ENCODE data around the gene STK32B.
"Not testable (repeated sequence)": the region's sequence is repeated elsewhere in the genome, so short reads cannot be mapped to it uniquely, and the experiment has no call there.

Gene STK32B

GRCh38 chr4:5045097-5045496, 6.2 kb upstream of the STK32B start:
- Histone ChIP-seq H3K4me2 (ENCODE audit: low read length) (no peak overlapping the region), H3K36me3 (ENCODE audit: insufficient read depth, low read length) (no peaks in the 10 kb centered on the region), H3K9ac (ENCODE audit: low read depth, low read length) (no peak overlapping the region), H3K4me1 (ENCODE audit: control insufficient read depth, insufficient read depth, low read length) (peaks cover 3% of the 10 kb centered on the region), H3K9me3 (replicated peaks; ENCODE audit: low read length) (no peaks in the 10 kb centered on the region), H3K4me3 (ENCODE audit: low read length) (no peak overlapping the region), H3K27me3 (ENCODE audit: control insufficient read depth, insufficient read depth, low read length) (peaks cover 3% of the 10 kb centered on the region)

GRCh38 chr4:5048721-5049120, 2.6 kb upstream of the STK32B start:
- peaks cover 3% of the 10 kb centered on the region for H3K27me3 ChIP-seq (ENCODE audit: control insufficient read depth, insufficient read depth, low read length)
- H3K4me3 ChIP-seq (ENCODE audit: low read length): no peak overlapping the region
- no peaks in the 10 kb centered on the region for H3K9me3 ChIP-seq (replicated peaks; ENCODE audit: low read length)
- H3K9ac ChIP-seq (ENCODE audit: low read depth, low read length): no peak overlapping the region
- no peak overlapping the region for H3K4me2 ChIP-seq (ENCODE audit: low read length)
- H3K36me3 ChIP-seq (ENCODE audit: insufficient read depth, low read length): no peaks in the 10 kb centered on the region
- H3K4me1 ChIP-seq (ENCODE audit: control insufficient read depth, insufficient read depth, low read length): peaks cover 14% of the 10 kb centered on the region

- Histone ChIP-seq H3K27me3 (ENCODE audit: control insufficient read depth, insufficient read depth, low read length) (no peaks in the 10 kb centered on the region), H3K4me3 (ENCODE audit: low read length) (peak overlapping the region; percentile 73), H3K9ac (ENCODE audit: low read depth, low read length) (peak overlapping the region; percentile 80), H3K4me2 (ENCODE audit: low read length) (peak overlapping the region; percentile 99), H3K36me3 (ENCODE audit: insufficient read depth, low read length) (no peaks in the 10 kb centered on the region), H3K4me1 (ENCODE audit: control insufficient read depth, insufficient read depth, low read length) (peaks cover 11% of the 10 kb centered on the region), H3K9me3 (replicated peaks; ENCODE audit: low read length) (no peaks in the 10 kb centered on the region)
Measured at GRCh38 chr4:5050520-5051277, 581 bp upstream of the STK32B start.

- peak overlapping the region; percentile 80 for H3K9ac ChIP-seq (ENCODE audit: low read depth, low read length)
- H3K9me3 ChIP-seq (replicated peaks; ENCODE audit: low read length): no peaks in the 10 kb centered on the region
- H3K4me3 ChIP-seq (ENCODE audit: low read length): peak overlapping the region; percentile 73
Measured at GRCh38 chr4:5052204-5052702, 973 bp downstream of the STK32B start.

GRCh38 chr4:5052726-5053425, 1.6 kb downstream of the STK32B start:
- Histone ChIP-seq H3K9me3 (replicated peaks; ENCODE audit: low read length) (no peaks in the 10 kb centered on the region), H3K4me3 (ENCODE audit: low read length) (no peak overlapping the region), H3K4me2 (ENCODE audit: low read length) (peak overlapping the region; percentile 99), H3K9ac (ENCODE audit: low read depth, low read length) (no peak overlapping the region), H3K36me3 (ENCODE audit: insufficient read depth, low read length) (no peaks in the 10 kb centered on the region), H3K4me1 (ENCODE audit: control insufficient read depth, insufficient read depth, low read length) (peaks cover 11% of the 10 kb centered on the region), H3K27me3 (ENCODE audit: control insufficient read depth, insufficient read depth, low read length) (no peaks in the 10 kb centered on the region)

More at GRCh38 chr4:5052204-5052702, 973 bp downstream of the STK32B start:
- H3K36me3 ChIP-seq (ENCODE audit: insufficient read depth, low read length): no peaks in the 10 kb centered on the region
- H3K4me2 ChIP-seq (ENCODE audit: low read length): peak overlapping the region; percentile 99
- H3K27me3 ChIP-seq (ENCODE audit: control insufficient read depth, insufficient read depth, low read length): no peaks in the 10 kb centered on the region
- peaks cover 11% of the 10 kb centered on the region for H3K4me1 ChIP-seq (ENCODE audit: control insufficient read depth, insufficient read depth, low read length)

GRCh38 chr4:5054532-5054931, 3.3 kb downstream of the STK32B start:
- no peak overlapping the region for H3K4me3 ChIP-seq (ENCODE audit: low read length)
- no peak overlapping the region for H3K4me2 ChIP-seq (ENCODE audit: low read length)
- H3K9me3 ChIP-seq (replicated peaks; ENCODE audit: low read length): no peaks in the 10 kb centered on the region
- H3K27me3 ChIP-seq (ENCODE audit: control insufficient read depth, insufficient read depth, low read length): no peaks in the 10 kb centered on the region
- H3K36me3 ChIP-seq (ENCODE audit: insufficient read depth, low read length): no peaks in the 10 kb centered on the region
- H3K9ac ChIP-seq (ENCODE audit: low read depth, low read length): no peak overlapping the region
- H3K4me1 ChIP-seq (ENCODE audit: control insufficient read depth, insufficient read depth, low read length): peaks cover 11% of the 10 kb centered on the region

GRCh38 chr4:5055411-5055810, 4.1 kb downstream of the STK32B start:
- no peak overlapping the region for H3K4me3 ChIP-seq (ENCODE audit: low read length)

GRCh38 chr4:5066101-5066500, 14.8 kb downstream of the STK32B start:
- Histone ChIP-seq H3K27me3 (ENCODE audit: control insufficient read depth, insufficient read depth, low read length) (no peaks in the 10 kb centered on the region), H3K9me3 (replicated peaks; ENCODE audit: low read length) (no peaks in the 10 kb centered on the region)

More at GRCh38 chr4:5055411-5055810, 4.1 kb downstream of the STK32B start:
- no peak overlapping the region for H3K9ac ChIP-seq (ENCODE audit: low read depth, low read length)
- no peaks in the 10 kb centered on the region for H3K27me3 ChIP-seq (ENCODE audit: control insufficient read depth, insufficient read depth, low read length)
- peaks cover 11% of the 10 kb centered on the region for H3K4me1 ChIP-seq (ENCODE audit: control insufficient read depth, insufficient read depth, low read length)
- H3K36me3 ChIP-seq (ENCODE audit: insufficient read depth, low read length): no peaks in the 10 kb centered on the region
- no peaks in the 10 kb centered on the region for H3K9me3 ChIP-seq (replicated peaks; ENCODE audit: low read length)
- no peak overlapping the region for H3K4me2 ChIP-seq (ENCODE audit: low read length)

GRCh38 chr4:5066968-5067367, 15.7 kb downstream of the STK32B start:
- H3K27me3 ChIP-seq (ENCODE audit: control insufficient read depth, insufficient read depth, low read length); H3K9me3 ChIP-seq (replicated peaks; ENCODE audit: low read length); H3K36me3 ChIP-seq (ENCODE audit: insufficient read depth, low read length); H3K4me2 ChIP-seq (ENCODE audit: low read length); H3K9ac ChIP-seq (ENCODE audit: low read depth, low read length); H3K4me1 ChIP-seq (ENCODE audit: control insufficient read depth, insufficient read depth, low read length); H3K4me3 ChIP-seq (ENCODE audit: low read length): not testable (repeated sequence)

More at GRCh38 chr4:5066101-5066500, 14.8 kb downstream of the STK32B start:
- Histone ChIP-seq H3K4me1 (ENCODE audit: control insufficient read depth, insufficient read depth, low read length) (no peaks in the 10 kb centered on the region), H3K4me2 (ENCODE audit: low read length) (no peak overlapping the region), H3K36me3 (ENCODE audit: insufficient read depth, low read length) (no peaks in the 10 kb centered on the region), H3K4me3 (ENCODE audit: low read length) (no peak overlapping the region), H3K9ac (ENCODE audit: low read depth, low read length) (no peak overlapping the region)

GRCh38 chr4:5067908-5068307, 16.6 kb downstream of the STK32B start:
- H3K4me2 ChIP-seq (ENCODE audit: low read length): no peak overlapping the region
- H3K4me3 ChIP-seq (ENCODE audit: low read length): no peak overlapping the region
- H3K27me3 ChIP-seq (ENCODE audit: control insufficient read depth, insufficient read depth, low read length): no peaks in the 10 kb centered on the region
- H3K9ac ChIP-seq (ENCODE audit: low read depth, low read length): no peak overlapping the region
- H3K4me1 ChIP-seq (ENCODE audit: control insufficient read depth, insufficient read depth, low read length): no peaks in the 10 kb centered on the region
- H3K36me3 ChIP-seq (ENCODE audit: insufficient read depth, low read length): no peaks in the 10 kb centered on the region
- H3K9me3 ChIP-seq (replicated peaks; ENCODE audit: low read length): no peaks in the 10 kb centered on the region

GRCh38 chr4:5069901-5070300, 18.6 kb downstream of the STK32B start:
- no peak overlapping the region for H3K4me2 ChIP-seq (ENCODE audit: low read length)
- no peaks in the 10 kb centered on the region for H3K9me3 ChIP-seq (replicated peaks; ENCODE audit: low read length)
- no peak overlapping the region for H3K9ac ChIP-seq (ENCODE audit: low read depth, low read length)
- no peaks in the 10 kb centered on the region for H3K27me3 ChIP-seq (ENCODE audit: control insufficient read depth, insufficient read depth, low read length)
- H3K4me1 ChIP-seq (ENCODE audit: control insufficient read depth, insufficient read depth, low read length): no peaks in the 10 kb centered on the region
- no peaks in the 10 kb centered on the region for H3K36me3 ChIP-seq (ENCODE audit: insufficient read depth, low read length)
- H3K4me3 ChIP-seq (ENCODE audit: low read length): no peak overlapping the region
